ENCODE data around the gene TBC1D14.

Gene TBC1D14

DNA sequence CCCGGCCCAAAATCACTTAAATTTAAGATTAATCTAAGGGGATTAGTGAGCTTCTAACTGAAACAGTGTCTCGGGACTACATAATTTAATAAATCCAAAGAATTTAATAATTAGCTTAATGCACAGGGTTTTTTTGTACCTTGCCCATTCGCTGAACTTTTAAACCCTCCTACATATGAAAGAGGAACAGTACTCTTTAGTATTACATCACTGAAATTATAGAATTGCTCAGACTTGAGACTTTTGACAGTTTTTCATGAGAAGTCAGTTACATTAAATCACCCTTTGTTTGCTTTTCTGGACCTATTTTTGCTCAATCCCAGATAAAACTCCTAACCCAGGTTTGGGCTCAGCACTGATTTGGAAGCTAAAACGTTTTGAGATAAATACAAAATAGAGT lies 131.1 kb downstream of the TBC1D14 start:
- FAIRE-seq (no peak), DNase-seq (ENCODE audit: low spot score) (no peak)

DNA sequence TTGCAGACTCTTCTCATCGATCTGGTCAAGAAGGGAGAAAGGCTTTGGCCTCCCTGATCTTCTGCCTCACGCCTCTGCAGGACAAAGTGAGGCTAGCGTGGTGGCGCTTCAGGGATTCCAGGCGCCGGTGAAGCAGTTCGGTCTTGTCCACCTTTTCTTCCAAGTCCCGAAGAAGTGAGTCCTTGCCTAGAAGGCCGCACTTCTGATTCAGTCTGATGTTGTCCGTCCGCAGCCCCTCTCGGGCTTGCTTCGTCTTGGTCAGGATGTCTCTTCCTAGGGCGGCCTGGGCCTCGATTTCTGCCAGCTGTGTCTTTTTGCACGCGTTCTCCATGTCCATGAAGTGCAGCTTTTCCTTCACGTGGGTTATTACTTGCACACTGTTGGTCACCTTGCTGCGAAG lies 131.6 kb downstream of the TBC1D14 start:
- DNase-seq (ENCODE audit: low spot score) = no peak
- FAIRE-seq = no peak

GRCh38 chr4:7041801-7042502 lies 132.3 kb downstream of the TBC1D14 start:
- FAIRE-seq = no peak

GRCh38 chr4:7042503-7043283 lies 133.1 kb downstream of the TBC1D14 start:
- DNase-seq (ENCODE audit: low spot score) = peak; percentile 98
- no peak for FAIRE-seq

More at GRCh38 chr4:7041801-7042502, 132.3 kb downstream of the TBC1D14 start:
- DNase-seq (ENCODE audit: low spot score) = no peak

DNA sequence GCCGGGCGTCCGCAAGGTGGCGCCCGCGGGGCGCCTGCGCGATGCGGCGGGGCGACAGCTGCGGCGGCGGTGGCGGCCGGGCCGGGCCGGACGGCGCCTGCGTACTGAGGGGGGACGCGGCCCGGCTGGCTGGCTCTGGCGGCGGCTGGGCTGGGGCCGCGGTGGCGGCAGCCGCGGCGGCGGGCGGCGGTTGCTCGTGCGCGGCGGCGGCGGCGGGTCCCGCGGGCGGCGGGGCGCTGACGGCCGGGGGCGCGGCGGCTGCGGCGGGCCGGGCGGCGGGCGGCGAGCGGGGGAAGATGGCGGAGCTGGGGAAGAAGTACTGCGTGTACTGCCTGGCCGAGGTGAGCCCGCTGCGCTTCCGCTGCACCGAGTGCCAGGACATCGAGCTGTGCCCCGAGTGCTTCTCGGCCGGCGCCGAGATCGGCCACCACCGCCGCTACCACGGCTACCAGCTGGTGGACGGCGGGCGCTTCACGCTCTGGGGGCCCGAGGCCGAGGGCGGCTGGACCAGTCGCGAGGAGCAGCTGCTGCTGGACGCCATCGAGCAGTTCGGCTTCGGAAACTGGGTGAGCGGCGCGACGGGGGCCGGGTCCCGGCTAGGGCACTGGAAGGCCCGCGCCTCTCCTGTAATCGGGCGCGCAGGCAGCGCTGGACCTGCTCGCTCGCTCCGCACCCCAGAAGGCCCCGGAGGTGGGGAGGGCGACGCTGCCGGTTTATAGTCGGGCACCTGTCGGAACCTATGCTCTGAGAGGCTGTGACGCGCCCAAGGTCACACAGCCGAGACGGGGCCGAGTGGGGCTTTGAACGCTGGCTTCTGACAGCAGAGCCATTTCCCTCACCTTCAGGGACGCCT lies 133.9 kb downstream of the TBC1D14 start, which contains the start of gene TADA2B:
TSS of gene TADA2B (plus strand) at position 89 of the 853 bp plus-strand sequence. CDS start at position 297, 208 bp downstream.
- DNase-seq (ENCODE audit: low spot score) = no peak
- FAIRE-seq = no peak

DNA sequence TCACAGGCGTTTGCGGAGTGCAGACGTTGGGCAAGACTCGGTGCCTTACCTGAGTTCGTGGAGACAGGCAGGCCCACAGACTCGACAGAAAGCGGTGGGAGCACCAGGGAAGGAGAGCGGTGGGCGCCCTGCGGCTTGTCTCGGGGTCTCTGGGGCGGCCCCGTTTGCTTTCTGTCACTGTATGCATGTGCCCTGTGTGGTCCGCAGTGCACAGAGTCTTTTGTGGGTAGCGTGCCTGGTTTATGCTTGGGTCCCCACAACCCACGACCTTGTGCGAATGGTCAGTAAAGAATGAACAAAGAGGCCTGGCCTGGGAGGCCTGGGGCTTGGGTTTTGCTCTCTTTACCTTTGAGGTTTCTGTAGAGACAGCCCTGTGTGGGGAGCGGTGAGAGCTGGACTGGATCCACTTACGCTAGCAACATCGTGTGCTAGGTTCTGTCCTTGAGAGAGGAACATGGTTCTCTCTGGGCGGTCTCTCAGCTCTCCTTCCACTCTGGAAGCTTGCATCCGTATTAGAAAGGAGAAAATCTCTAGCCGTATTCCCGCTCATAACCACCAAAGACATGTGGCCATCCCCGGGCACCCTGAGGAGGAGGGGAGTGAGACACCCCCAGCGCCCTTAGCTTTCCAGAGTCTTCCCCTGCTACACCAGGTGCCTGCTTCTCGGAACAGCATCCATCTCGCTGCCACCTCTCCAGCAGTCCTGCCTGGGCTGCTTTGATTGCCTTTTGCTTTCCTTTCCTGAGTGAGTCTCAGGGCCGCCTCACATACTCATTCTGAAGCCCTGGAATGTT lies 134.7 kb downstream of the TBC1D14 start:
- no peak for DNase-seq (ENCODE audit: low spot score)
- FAIRE-seq = no peak

GRCh38 chr4:7045553-7045952 lies 135.9 kb downstream of the TBC1D14 start:
- no peak for DNase-seq (ENCODE audit: low spot score)
- FAIRE-seq = no peak

GRCh38 chr4:7045961-7046921 lies 136.6 kb downstream of the TBC1D14 start:
- DNase-seq (ENCODE audit: low spot score) (no peak), FAIRE-seq (no peak)

GRCh38 chr4:7046971-7047370 lies 137.3 kb downstream of the TBC1D14 start:
- no peak for DNase-seq (ENCODE audit: low spot score)
- no peak for FAIRE-seq

DNA sequence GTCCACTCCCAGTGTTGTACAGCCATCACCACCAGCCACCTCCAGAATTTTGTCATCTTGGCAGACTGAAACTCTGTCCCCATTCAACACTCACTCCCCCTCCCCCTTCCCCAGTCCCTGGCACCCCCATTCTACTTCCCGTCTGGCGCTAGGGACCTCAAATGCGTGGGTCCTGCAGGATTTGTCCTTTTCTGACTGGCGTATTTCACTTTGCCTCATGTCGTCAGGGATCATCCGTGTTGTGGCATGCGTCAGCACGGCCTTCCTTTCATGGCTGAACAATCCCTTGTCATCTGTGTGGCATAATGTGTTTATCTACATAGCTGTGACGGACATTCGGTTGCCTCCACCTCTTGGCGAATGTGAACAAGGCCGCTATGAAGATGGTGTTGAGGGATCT lies 139.0 kb downstream of the TBC1D14 start:
- FAIRE-seq = no peak
- no peak for DNase-seq (ENCODE audit: low spot score)

- FAIRE-seq = no peak
- DNase-seq (ENCODE audit: low spot score) = no peak
Measured at GRCh38 chr4:7049295-7049694, 139.7 kb downstream of the TBC1D14 start.

DNA sequence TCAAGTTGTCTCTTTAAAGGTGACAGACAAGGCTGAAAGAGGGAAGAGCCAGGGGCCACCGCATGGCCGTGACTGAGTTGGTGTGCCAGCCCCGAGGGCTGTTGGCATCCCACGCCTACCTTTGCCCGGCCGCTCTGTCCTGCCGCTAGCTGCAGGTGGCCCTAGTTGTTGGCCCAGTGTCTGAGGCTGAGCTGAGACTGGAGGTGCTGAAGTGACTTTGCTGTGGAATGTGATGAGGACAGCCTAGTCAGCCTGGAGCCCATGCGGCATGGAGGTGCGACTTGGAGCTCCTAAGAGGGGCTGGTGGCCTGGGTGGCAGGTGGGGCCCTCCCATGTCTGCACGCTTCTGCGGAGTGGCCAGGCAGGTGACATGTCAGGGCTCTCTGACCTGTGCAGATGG lies 140.1 kb downstream of the TBC1D14 start:
- FAIRE-seq = no peak
- no peak for DNase-seq (ENCODE audit: low spot score)

- FAIRE-seq = no peak
Measured at GRCh38 chr4:7050481-7051143, 141.0 kb downstream of the TBC1D14 start.

GRCh38 chr4:7051144-7051495 lies 141.5 kb downstream of the TBC1D14 start:
- DNase-seq (ENCODE audit: low spot score) (no peak), FAIRE-seq (no peak)

More at GRCh38 chr4:7050481-7051143, 141.0 kb downstream of the TBC1D14 start:
- DNase-seq (ENCODE audit: low spot score) = no peak

- FAIRE-seq = no peak
- DNase-seq (ENCODE audit: low spot score) = no peak
Measured at GRCh38 chr4:7051905-7052304, 142.3 kb downstream of the TBC1D14 start.

DNA sequence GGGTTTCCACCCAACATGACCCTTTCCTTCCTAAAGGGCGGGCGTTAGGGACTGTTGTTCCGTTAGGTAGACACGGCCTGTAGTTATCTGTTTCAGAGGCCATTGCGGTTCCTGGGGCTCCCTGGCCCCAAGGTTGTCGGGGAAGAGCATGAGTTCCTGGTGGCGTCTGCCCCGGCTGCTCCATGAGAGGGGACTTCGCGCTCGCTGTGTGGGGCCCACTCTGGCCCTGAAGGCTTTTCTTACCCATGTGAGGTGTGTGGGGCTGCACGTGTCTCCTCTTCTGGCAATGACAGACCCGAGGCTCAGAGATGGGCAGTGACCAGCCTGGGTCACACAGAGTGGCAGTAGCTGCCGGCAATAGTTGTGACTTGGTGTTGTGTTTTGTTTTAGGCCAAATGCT lies 142.7 kb downstream of the TBC1D14 start:
- no peak for FAIRE-seq
- no peak for DNase-seq (ENCODE audit: low spot score)

- no peak for FAIRE-seq
- DNase-seq (ENCODE audit: low spot score) = no peak
Measured at GRCh38 chr4:7052923-7053715, 143.5 kb downstream of the TBC1D14 start.

DNA sequence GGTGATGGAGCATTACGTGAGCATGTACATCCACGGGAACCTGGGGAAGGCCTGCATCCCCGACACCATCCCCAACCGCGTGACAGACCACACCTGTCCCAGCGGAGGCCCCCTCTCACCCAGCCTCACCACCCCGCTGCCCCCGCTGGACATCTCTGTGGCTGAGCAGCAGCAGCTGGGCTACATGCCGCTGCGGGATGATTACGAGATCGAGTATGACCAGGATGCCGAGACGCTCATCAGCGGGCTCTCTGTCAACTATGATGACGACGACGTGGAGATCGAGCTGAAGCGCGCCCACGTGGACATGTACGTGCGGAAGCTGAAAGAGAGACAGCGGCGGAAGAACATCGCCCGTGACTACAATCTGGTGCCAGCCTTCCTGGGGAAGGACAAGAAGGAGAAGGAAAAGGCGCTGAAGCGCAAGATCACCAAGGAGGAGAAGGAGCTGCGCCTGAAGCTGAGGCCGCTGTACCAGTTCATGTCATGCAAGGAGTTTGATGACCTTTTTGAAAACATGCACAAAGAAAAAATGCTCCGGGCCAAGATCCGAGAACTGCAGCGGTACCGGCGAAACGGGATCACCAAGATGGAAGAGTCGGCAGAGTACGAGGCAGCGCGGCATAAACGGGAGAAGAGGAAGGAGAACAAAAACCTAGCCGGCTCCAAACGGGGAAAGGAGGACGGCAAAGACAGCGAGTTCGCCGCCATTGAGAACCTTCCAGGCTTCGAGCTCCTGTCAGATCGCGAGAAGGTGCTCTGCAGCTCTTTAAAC lies 144.7 kb downstream of the TBC1D14 start:
- DNase-seq (ENCODE audit: low spot score) = no peak
- no peak for FAIRE-seq
